ENCODE data around the gene LLGL2.

The LLGL2 gene

GRCh38 chr17:75566416-75566815 lies 40.9 kb downstream of the LLGL2 start:
- TF ChIP-seq FOXP2 (optimal IDR thresholded peaks at IDR 0.05; ENCODE audit: borderline replicate concordance, extremely low read depth, extremely low read length, insufficient read depth), result no peak
- no peak for TF ChIP-seq REST (IDR thresholded peaks at IDR 0.05; ENCODE audit: insufficient read depth in 1 of 2, low read depth in 2 of 2, low read length in 2 of 2)
- no peak for TF ChIP-seq SIN3A (IDR thresholded peaks at IDR 0.05; ENCODE audit: borderline replicate concordance, insufficient read depth, low read length)
- no peak for TF ChIP-seq TAF1 (IDR thresholded peaks at IDR 0.05; ENCODE audit: borderline replicate concordance, insufficient read depth, low read length)
- TF ChIP-seq POLR2AphosphoS5 (IDR thresholded peaks at IDR 0.05; ENCODE audit: low read depth, low read length), result no peak

DNA sequence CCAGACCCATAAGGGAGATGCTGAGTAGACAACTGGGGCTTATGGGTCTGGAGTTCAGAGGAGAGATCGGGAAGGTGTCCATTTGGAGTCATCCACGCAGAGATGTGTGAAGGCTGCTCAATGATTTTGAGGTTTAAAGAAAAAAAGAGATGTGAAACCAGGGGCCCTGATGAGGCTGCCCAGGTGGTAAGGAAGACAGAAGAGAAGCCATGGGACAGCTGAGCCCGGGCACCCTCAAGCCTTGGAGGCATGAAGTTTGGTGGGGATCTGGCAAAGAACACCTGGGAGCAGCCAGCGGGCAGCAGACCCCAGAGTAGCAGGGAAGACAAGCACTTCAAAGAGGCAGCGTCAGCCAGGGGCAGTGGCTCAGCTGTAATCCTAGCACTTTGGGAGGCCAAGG lies 41.3 kb downstream of the LLGL2 start:
- TF ChIP-seq FOXP2 (optimal IDR thresholded peaks at IDR 0.05; ENCODE audit: borderline replicate concordance, extremely low read depth, extremely low read length, insufficient read depth) (no peak), TAF1 (IDR thresholded peaks at IDR 0.05; ENCODE audit: borderline replicate concordance, insufficient read depth, low read length) (no peak), POLR2AphosphoS5 (IDR thresholded peaks at IDR 0.05; ENCODE audit: low read depth, low read length) (no peak), REST (IDR thresholded peaks at IDR 0.05; ENCODE audit: insufficient read depth in 1 of 2, low read depth in 2 of 2, low read length in 2 of 2) (no peak), SIN3A (IDR thresholded peaks at IDR 0.05; ENCODE audit: borderline replicate concordance, insufficient read depth, low read length) (no peak)

DNA sequence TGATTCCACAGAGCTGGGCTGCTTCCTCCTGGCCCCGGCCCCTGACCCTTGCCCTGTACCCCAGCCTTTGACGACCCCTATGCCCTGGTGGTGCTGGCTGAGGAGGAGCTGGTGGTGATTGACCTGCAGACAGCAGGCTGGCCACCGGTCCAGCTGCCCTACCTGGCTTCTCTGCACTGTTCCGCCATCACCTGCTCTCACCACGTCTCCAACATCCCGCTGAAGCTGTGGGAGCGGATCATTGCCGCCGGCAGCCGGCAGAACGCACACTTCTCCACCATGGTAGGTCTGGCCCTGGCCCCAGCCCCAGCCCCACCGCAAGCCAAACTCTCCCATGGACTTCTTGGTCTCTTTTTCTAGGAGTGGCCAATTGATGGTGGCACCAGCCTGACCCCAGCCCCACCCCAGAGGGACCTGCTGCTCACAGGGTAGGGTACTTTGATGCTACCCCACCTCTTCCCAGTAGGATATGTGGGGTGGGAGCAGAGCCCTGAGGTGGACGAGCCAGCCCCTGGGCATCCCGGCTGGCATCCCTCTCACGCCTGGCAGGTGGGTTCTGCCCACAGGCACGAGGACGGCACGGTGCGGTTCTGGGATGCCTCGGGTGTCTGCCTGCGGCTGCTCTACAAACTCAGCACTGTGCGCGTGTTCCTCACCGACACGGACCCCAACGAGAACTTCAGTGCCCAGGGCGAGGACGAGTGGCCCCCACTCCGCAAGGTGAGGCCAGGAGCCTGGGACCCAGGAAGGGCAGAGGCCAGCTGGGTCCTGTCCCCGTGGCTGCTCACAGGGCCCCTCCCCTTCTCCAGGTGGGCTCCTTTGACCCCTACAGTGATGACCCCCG lies 43.1 kb downstream of the LLGL2 start:
- TF ChIP-seq FOXP2 (optimal IDR thresholded peaks at IDR 0.05; ENCODE audit: borderline replicate concordance, extremely low read depth, extremely low read length, insufficient read depth) (no peak), SIN3A (IDR thresholded peaks at IDR 0.05; ENCODE audit: borderline replicate concordance, insufficient read depth, low read length) (no peak), POLR2AphosphoS5 (IDR thresholded peaks at IDR 0.05; ENCODE audit: low read depth, low read length) (no peak)

DNA sequence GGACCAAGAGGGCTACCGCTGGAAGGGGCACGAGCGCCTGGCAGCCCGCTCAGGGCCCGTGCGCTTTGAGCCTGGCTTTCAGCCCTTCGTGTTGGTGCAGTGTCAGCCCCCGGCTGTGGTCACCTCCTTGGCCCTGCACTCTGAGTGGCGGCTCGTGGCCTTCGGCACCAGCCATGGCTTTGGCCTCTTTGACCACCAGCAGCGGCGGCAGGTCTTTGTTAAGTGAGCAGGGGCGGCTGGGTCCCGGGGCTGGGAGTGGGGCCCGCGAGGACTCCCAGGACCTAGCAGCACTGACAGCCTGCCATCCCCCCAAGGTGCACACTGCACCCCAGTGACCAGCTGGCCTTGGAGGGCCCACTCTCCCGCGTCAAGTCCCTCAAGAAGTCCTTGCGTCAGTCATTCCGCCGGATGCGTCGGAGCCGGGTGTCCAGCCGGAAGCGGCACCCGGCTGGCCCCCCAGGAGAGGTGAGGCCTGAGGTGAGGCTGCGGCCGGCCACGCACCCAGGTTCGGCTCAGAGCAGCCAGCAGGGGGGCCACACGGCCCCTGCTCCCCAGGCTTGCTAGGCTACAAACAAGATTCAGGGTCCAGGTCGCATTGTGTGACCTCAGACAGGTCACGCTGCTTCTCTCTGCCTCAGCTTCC lies 44.7 kb downstream of the LLGL2 start:
- TF ChIP-seq SIN3A (IDR thresholded peaks at IDR 0.05; ENCODE audit: borderline replicate concordance, insufficient read depth, low read length) (no peak), FOXP2 (optimal IDR thresholded peaks at IDR 0.05; ENCODE audit: borderline replicate concordance, extremely low read depth, extremely low read length, insufficient read depth) (no peak), TAF1 (IDR thresholded peaks at IDR 0.05; ENCODE audit: borderline replicate concordance, insufficient read depth, low read length) (no peak)

- no peak for TF ChIP-seq POLR2AphosphoS5 (IDR thresholded peaks at IDR 0.05; ENCODE audit: low read depth, low read length)
- no peak for TF ChIP-seq REST (IDR thresholded peaks at IDR 0.05; ENCODE audit: insufficient read depth in 1 of 2, low read depth in 2 of 2, low read length in 2 of 2)
- no peak for TF ChIP-seq FOXP2 (optimal IDR thresholded peaks at IDR 0.05; ENCODE audit: borderline replicate concordance, extremely low read depth, extremely low read length, insufficient read depth)
- TF ChIP-seq SIN3A (IDR thresholded peaks at IDR 0.05; ENCODE audit: borderline replicate concordance, insufficient read depth, low read length), result no peak
- no peak for TF ChIP-seq TAF1 (IDR thresholded peaks at IDR 0.05; ENCODE audit: borderline replicate concordance, insufficient read depth, low read length)
Observed at GRCh38 chr17:75570772-75571171, 45.3 kb downstream of the LLGL2 start.

All from PFSK-1 (cell line).